HG03064 (cell line): ENCODE measurements around the gene ABHD17C.

Source experiments
- ATAC-seq: cut with Tn5 transposase; IDR thresholded peaks from one replicate; pipeline ENCODE4 v1.9.1; 2021; ENCODE audit warnings: low read depth; ENCODE audit not compliant: unreplicated experiment

The ABHD17C gene

DNA sequence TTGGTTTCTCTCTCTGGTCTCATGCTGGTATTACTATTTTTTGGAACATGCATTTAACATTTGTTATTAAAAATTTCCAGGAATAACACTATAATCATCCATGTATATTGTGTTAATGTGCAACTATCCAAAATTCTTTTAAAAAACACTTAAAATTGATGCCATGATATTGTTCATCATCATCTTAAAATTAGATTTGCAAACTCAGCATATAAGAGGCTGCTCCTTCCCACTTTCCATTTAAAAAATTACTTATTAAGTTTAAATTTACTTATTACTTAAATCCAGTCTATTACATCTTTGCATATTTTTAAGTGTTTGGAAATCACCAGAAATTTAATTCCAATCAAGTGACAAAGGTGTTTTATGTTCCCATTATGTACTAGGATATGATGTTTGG, 5.8 kb upstream of the ABHD17C start:
- no peak for ATAC-seq

- ATAC-seq, result no peak
Observed at GRCh38 chr15:80689716-80690115, 5.4 kb upstream of the ABHD17C start.

DNA sequence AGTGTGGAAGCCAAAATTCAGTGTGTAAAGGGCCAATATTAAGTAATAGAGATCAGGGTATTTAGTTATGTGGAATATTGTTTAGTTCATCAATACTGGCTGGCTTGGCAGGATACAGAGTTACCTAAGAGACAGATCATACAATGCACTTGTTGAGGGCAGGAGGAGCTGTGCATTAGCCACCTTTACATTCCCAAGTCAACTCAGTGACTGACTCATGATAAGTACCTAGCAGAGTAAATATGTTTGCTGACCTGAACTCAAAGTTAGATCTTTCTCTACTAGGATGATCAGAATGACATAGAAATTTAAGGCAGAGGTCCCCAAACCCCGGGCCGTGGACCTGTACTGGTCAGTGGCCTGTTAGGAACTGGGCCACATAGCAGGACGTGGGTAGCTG, 3.5 kb upstream of the ABHD17C start:
- no peak for ATAC-seq

- ATAC-seq, result no peak
Observed at GRCh38 chr15:80693682-80694610, 1.2 kb upstream of the ABHD17C start.

- peak; percentile 37 for ATAC-seq
Observed at GRCh38 chr15:80694611-80695098, 455 bp upstream of the ABHD17C start.

DNA sequence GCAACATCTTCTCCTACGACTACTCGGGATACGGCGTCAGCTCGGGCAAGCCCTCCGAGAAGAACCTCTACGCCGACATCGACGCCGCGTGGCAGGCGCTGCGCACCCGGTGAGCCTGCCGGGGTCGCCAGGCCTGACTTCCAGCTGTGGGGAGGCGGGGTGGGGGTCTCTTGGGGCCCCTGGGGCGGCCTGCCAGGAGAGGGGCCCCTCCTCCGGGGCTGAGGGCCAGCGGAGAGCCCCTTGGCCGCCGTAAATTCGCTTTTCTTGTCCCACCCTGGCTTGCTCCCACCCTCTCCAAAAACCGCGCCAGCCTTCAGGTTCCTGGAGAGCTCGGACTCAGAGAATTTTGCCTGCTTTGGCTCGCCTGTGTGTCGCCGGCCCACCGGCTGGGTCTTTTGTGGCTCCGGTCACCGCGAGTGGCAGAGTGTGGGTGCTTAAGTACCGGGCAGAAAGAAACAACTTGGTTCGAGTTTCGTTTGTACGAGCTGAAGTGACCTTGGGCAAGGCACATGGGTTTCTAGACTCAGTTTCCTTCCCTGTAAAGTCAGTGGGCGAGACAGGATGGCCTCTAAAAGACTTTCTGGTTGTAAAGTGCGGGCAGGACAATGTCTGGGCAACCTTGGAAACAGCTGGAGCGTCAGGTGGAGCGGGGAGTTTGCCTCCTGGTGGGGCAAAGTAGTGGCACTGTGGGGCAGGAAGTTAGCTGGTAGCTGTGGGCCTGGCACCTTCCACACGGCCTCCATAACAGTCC, 976 bp downstream of the ABHD17C start:
- peak; percentile 12 for ATAC-seq

DNA sequence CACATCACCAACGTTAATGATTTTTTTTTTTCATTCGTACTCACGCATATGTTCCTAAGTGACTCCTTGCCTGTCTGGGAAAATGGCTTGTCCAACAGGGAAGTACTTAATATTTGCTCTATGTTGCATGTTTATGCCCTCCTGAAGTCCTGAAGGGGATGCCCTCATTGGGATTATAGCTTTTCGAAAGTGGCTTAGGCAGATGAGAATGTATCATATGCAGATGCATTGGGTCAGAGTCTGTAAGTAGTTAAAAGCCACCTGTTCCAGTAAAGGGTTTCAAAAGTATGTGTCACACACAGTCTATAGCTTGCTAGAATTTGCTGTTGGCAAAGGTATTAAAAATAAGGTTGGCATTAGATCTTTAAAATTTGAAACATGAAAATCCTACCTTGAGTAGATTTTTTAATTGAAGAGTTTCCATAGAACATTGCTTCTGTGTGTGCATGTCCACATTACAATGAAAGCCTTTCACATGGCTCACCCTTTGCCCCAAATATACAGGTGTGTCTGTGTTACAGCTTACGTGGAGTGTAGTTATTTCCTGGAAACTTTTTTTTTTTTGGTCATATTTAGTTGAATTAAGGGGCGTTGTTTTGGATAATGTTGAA, 2.1 kb downstream of the ABHD17C start:
- ATAC-seq, result no peak

DNA sequence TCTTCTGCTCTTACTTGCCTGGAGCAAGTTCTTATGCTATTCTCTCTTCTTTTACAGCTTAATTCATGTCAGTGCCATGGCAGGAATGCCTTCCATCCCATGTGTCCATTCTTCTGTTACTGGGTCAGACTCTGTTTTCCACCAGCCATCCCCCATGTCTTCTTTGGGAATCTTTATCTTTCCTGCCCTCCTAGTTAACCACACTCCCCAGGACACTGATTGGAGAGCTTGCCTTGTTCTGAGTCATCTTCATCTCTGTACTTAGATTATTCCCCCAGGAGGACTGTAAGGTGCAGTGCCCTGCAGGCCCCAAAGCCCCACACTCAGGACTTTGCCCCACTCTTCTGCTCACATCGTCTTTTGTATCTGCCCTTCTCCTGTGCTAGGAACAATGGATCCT, 3.6 kb downstream of the ABHD17C start:
- no peak for ATAC-seq

GRCh38 chr15:80699981-80700380, 4.9 kb downstream of the ABHD17C start:
- no peak for ATAC-seq

DNA sequence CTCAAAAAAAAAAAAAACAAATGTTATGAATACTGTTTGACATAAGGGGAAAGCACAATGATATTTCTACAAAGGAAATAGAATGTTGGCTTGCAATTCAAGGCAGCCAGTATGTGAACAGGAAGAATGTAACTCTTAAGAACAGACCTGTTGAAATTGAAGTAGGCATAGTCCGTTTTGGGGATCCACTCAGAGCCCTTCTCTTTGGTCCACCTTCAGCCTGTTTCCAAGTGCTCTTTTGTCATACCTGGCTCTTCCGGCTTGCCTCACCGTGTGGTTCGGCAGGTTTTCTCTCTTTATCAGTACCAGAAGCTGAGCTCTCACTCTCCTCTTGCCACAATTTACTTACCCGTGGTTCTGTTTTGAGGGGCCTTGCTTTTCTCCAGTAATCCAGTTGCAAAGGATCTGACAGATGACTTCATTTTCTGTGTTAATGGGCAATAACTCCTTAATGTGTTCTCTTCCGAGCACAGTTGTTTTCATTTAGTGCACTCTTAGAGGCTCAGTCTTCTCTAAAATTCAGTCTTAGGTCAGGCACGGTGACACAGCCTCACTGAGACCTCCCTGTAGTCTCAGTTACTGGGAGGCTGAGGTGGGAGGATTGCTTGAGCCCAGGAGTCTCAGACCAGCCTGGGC, 6.7 kb downstream of the ABHD17C start:
- ATAC-seq, result no peak

GRCh38 chr15:80703081-80703480, 8.0 kb downstream of the ABHD17C start:
- no peak for ATAC-seq

GRCh38 chr15:80703965-80704364, 8.9 kb downstream of the ABHD17C start:
- ATAC-seq, result no peak

DNA sequence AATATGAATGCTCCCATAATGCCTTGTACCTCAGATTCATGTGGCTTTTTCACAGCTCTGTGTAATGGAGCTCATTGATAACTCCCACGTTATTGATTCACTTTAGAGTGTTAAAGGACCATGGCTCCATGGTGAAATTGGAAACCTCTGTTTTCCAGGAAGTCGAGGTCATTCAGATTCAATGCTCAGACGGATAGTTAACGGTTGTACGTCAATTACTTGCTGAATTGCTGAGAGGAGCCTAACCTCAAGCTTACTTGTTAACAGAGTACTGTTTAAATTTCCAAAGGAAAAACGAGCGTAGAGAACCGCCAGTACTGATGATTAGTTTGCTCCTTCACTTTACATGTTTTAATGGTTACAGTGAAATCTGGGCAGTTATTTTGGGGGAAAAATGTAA, 11.1 kb downstream of the ABHD17C start:
- ATAC-seq, result no peak

DNA sequence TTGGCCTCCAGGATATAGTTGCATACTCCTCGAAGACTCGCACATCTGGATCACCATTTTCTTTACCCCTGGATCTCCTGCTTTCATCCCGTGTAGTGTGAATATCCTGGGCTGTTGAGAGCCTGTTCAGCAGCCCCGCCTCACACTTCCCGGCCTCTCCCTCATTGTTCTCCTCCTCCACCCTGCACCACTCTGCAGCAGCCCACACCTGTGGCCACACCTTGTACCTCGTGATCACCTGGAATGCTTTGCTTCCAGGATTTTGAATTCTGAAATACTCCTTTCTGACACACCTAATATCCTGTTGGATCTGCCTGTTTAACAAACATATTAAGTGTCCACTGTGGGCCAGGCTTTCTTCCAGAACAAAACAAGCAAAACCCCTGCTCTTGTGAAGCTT, 14.4 kb downstream of the ABHD17C start:
- no peak for ATAC-seq

GRCh38 chr15:80710635-80711554, 15.8 kb downstream of the ABHD17C start:
- no peak for ATAC-seq

DNA sequence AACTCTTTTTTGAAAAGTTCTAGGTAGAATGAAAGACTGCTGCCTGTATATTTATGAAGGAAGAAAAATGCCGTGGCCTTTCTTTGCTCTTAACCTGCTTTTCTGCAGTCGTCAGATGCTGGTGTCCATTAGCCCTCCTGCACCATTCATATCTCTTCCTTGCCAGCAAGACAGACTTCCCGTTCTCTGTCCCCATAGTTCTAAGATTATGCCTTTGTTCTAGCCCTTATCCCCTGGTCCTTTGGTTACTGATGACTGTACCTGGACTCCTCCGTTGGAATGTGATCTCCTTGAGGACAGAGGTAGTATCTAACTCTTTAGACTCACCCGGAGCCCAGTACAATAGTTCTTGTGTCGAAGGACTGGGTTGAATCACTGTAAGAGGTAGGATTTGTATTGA, 16.8 kb downstream of the ABHD17C start:
- no peak for ATAC-seq

DNA sequence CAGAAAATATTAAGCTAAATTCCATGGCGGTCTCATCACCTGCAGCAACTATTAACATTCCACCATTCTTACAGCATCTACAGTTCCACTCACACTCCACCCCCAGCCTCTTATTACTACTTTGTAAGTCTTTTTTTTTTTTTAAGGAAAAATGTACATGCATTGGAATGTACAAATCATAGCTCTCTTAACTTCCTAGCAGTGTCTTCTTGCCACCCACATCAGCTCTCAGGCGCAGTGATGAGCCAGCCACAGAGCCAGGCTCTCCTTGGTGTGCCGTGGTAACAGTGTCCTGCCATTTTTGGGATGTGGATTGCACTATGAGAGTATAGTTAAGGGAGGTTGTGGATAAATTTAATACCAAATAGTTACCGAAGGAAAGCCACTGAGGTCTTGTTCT, 17.8 kb downstream of the ABHD17C start:
- ATAC-seq, result no peak

GRCh38 chr15:80721476-80721875, 26.4 kb downstream of the ABHD17C start:
- ATAC-seq, result no peak

GRCh38 chr15:80722811-80723210, 27.7 kb downstream of the ABHD17C start:
- ATAC-seq, result no peak

DNA sequence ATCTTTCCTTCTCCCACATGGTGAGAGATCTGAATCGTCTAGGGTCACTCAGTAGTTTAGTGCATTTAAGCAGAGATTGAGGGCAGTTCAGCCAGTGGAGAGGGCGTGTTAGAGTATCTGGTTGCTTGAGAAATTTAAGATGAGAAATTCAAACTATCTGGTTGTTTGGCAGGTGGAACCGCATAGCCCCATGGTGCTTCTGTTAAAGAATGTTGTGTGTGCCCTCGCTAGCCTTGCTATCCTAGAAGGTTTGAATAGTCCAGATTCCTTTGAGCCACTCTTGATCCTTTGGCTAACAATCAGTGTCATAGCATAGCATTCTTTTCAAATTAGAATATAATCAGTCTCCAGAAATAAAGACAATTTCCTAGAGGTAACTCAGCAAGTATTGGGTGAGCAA, 32.1 kb downstream of the ABHD17C start:
- no peak for ATAC-seq
